Measurements from ENCODE around the gene NSD2.

Gene NSD2

GRCh38 chr4:1983053-1983845, 112.1 kb downstream of the NSD2 start:
- Histone ChIP-seq H3K4ac (ENCODE audit: low read depth, low read length) (no peak overlapping the region), H3K18ac (ENCODE audit: low read length) (no peak overlapping the region), H2AK5ac (ENCODE audit: low read length) (no peak overlapping the region), H2BK120ac (ENCODE audit: insufficient read depth, low read length, poor library complexity) (no peak overlapping the region), H3K27ac (ENCODE audit: low read depth, low read length) (no peak overlapping the region), H4K91ac (ENCODE audit: low read depth, low read length) (no peak overlapping the region), H3K36me3 (ENCODE audit: control insufficient read depth in 1 of 2, insufficient read depth in 2 of 2, low read length in 2 of 2) (peaks cover 86 to 90% of the 10 kb centered on the region in 2 experiments), H3K79me2 (ENCODE audit: control insufficient read depth, insufficient read depth, low read length, poor library complexity) (no peaks in the 10 kb centered on the region), H3K4me2 (ENCODE audit: low read length) (no peak overlapping the region), H2BK12ac (ENCODE audit: low read length) (no peak overlapping the region), H3K9me3 (ENCODE audit: insufficient read depth, low read depth, low read length) (peaks cover 2% of the 10 kb centered on the region), H4K8ac (ENCODE audit: low read depth, low read length) (no peak overlapping the region), H4K12ac (ENCODE audit: low read depth, low read length) (no peak overlapping the region), H3K27me3 (ENCODE audit: insufficient read depth, low read length) (no peaks in the 10 kb centered on the region), H3K4me3 (ENCODE audit: low read depth, low read length) (no peak overlapping the region), H2BK5ac (ENCODE audit: low read depth, low read length, poor library complexity) (no peak overlapping the region), H3K14ac (ENCODE audit: low read length) (no peak overlapping the region), H3K9ac (ENCODE audit: low read length) (no peak overlapping the region), H2AFZ (ENCODE audit: insufficient read depth, low read length, poor library complexity) (no peak overlapping the region), H3K4me1 (ENCODE audit: control insufficient read depth in 1 of 2, insufficient read depth in 2 of 2, low read length in 2 of 2) (no peaks in the 10 kb centered on the region), H3K23ac (ENCODE audit: low read length) (no peak overlapping the region), H3K79me1 (ENCODE audit: low read length) (no peaks in the 10 kb centered on the region)
- DNase-seq = no peak
- no CpG with 5 or more reads among the region's 34 CpGs for WGBS (ENCODE audit: extremely low coverage, insufficient coverage, insufficient read length)

- no peak overlapping the region for H3K18ac ChIP-seq (ENCODE audit: low read length)
- no peak overlapping the region for H3K4ac ChIP-seq (ENCODE audit: low read depth, low read length)
- H2BK12ac ChIP-seq (ENCODE audit: low read length) = no peak overlapping the region
- no peak overlapping the region for H4K8ac ChIP-seq (ENCODE audit: low read depth, low read length)
- H3K79me2 ChIP-seq (ENCODE audit: control insufficient read depth, insufficient read depth, low read length, poor library complexity) = no peaks in the 10 kb centered on the region
- H3K79me1 ChIP-seq (ENCODE audit: low read length) = no peaks in the 10 kb centered on the region
- H3K4me2 ChIP-seq (ENCODE audit: low read length) = no peak overlapping the region
- no peak for DNase-seq
- no peak overlapping the region for H4K91ac ChIP-seq (ENCODE audit: low read depth, low read length)
- H3K9me3 ChIP-seq (ENCODE audit: insufficient read depth, low read depth, low read length) = peaks cover 2% of the 10 kb centered on the region
- H3K27ac ChIP-seq (ENCODE audit: low read depth, low read length) = no peak overlapping the region
- H3K4me1 ChIP-seq (ENCODE audit: control insufficient read depth in 1 of 2, insufficient read depth in 2 of 2, low read length in 2 of 2) = no peaks in the 10 kb centered on the region
- peaks cover 82 to 85% of the 10 kb centered on the region in 2 experiments for H3K36me3 ChIP-seq (ENCODE audit: control insufficient read depth in 1 of 2, insufficient read depth in 2 of 2, low read length in 2 of 2)
- H3K14ac ChIP-seq (ENCODE audit: low read length) = no peak overlapping the region
- H2AK5ac ChIP-seq (ENCODE audit: low read length) = no peak overlapping the region
- no peaks in the 10 kb centered on the region for H3K27me3 ChIP-seq (ENCODE audit: insufficient read depth, low read length)
- H2AFZ ChIP-seq (ENCODE audit: insufficient read depth, low read length, poor library complexity) = no peak overlapping the region
- H3K4me3 ChIP-seq (ENCODE audit: low read depth, low read length) = no peak overlapping the region
- no peak overlapping the region for H4K12ac ChIP-seq (ENCODE audit: low read depth, low read length)
- no peak overlapping the region for H3K9ac ChIP-seq (ENCODE audit: low read length)
- H2BK5ac ChIP-seq (ENCODE audit: low read depth, low read length, poor library complexity) = no peak overlapping the region
- no CpG with 5 or more reads among the region's 21 CpGs for WGBS (ENCODE audit: extremely low coverage, insufficient coverage, insufficient read length)
- no peak overlapping the region for H3K23ac ChIP-seq (ENCODE audit: low read length)
- no peak overlapping the region for H2BK120ac ChIP-seq (ENCODE audit: insufficient read depth, low read length, poor library complexity)
These were observed 112.7 kb downstream of the NSD2 start for GRCh38 chr4:1983846-1984405.

- no peaks in the 10 kb centered on the region for H3K79me1 ChIP-seq (ENCODE audit: low read length)
- H3K36me3 ChIP-seq (ENCODE audit: control insufficient read depth in 1 of 2, insufficient read depth in 2 of 2, low read length in 2 of 2) = peaks cover 82 to 85% of the 10 kb centered on the region in 2 experiments
- no peak overlapping the region for H3K4me3 ChIP-seq (ENCODE audit: low read depth, low read length)
- no peak overlapping the region for H2AK5ac ChIP-seq (ENCODE audit: low read length)
- no CpG with 5 or more reads among the region's 27 CpGs for WGBS (ENCODE audit: extremely low coverage, insufficient coverage, insufficient read length)
- no peak overlapping the region for H2BK5ac ChIP-seq (ENCODE audit: low read depth, low read length, poor library complexity)
- H2AFZ ChIP-seq (ENCODE audit: insufficient read depth, low read length, poor library complexity) = no peak overlapping the region
- no peak overlapping the region for H3K9ac ChIP-seq (ENCODE audit: low read length)
- no peak for DNase-seq
- H4K8ac ChIP-seq (ENCODE audit: low read depth, low read length) = no peak overlapping the region
- no peaks in the 10 kb centered on the region for H3K4me1 ChIP-seq (ENCODE audit: control insufficient read depth in 1 of 2, insufficient read depth in 2 of 2, low read length in 2 of 2)
- H2BK12ac ChIP-seq (ENCODE audit: low read length) = no peak overlapping the region
- no peak overlapping the region for H3K27ac ChIP-seq (ENCODE audit: low read depth, low read length)
- no peak overlapping the region for H3K14ac ChIP-seq (ENCODE audit: low read length)
- no peak overlapping the region for H4K91ac ChIP-seq (ENCODE audit: low read depth, low read length)
- no peak overlapping the region for H3K23ac ChIP-seq (ENCODE audit: low read length)
- H3K4ac ChIP-seq (ENCODE audit: low read depth, low read length) = no peak overlapping the region
- H2BK120ac ChIP-seq (ENCODE audit: insufficient read depth, low read length, poor library complexity) = no peak overlapping the region
- peaks cover 2% of the 10 kb centered on the region for H3K9me3 ChIP-seq (ENCODE audit: insufficient read depth, low read depth, low read length)
- H3K4me2 ChIP-seq (ENCODE audit: low read length) = no peak overlapping the region
- no peaks in the 10 kb centered on the region for H3K79me2 ChIP-seq (ENCODE audit: control insufficient read depth, insufficient read depth, low read length, poor library complexity)
- no peak overlapping the region for H4K12ac ChIP-seq (ENCODE audit: low read depth, low read length)
- H3K18ac ChIP-seq (ENCODE audit: low read length) = no peak overlapping the region
- H3K27me3 ChIP-seq (ENCODE audit: insufficient read depth, low read length) = no peaks in the 10 kb centered on the region
These were observed 113.4 kb downstream of the NSD2 start for GRCh38 chr4:1984406-1985191.

GRCh38 chr4:1985294-1985693, 114.1 kb downstream of the NSD2 start:
- Histone ChIP-seq H3K4ac (ENCODE audit: low read depth, low read length) (no peak overlapping the region), H3K23ac (ENCODE audit: low read length) (no peak overlapping the region), H3K4me1 (ENCODE audit: control insufficient read depth in 1 of 2, insufficient read depth in 2 of 2, low read length in 2 of 2) (no peaks in the 10 kb centered on the region), H2AFZ (ENCODE audit: insufficient read depth, low read length, poor library complexity) (no peak overlapping the region), H3K4me2 (ENCODE audit: low read length) (no peak overlapping the region), H3K79me1 (ENCODE audit: low read length) (no peaks in the 10 kb centered on the region), H3K4me3 (ENCODE audit: low read depth, low read length) (no peak overlapping the region), H2BK5ac (ENCODE audit: low read depth, low read length, poor library complexity) (no peak overlapping the region), H3K14ac (ENCODE audit: low read length) (no peak overlapping the region), H3K36me3 (ENCODE audit: control insufficient read depth in 1 of 2, insufficient read depth in 2 of 2, low read length in 2 of 2) (peaks cover 83 to 84% of the 10 kb centered on the region in 2 experiments), H2BK12ac (ENCODE audit: low read length) (no peak overlapping the region), H4K8ac (ENCODE audit: low read depth, low read length) (no peak overlapping the region), H3K27ac (ENCODE audit: low read depth, low read length) (no peak overlapping the region), H4K91ac (ENCODE audit: low read depth, low read length) (no peak overlapping the region), H4K12ac (ENCODE audit: low read depth, low read length) (no peak overlapping the region), H3K18ac (ENCODE audit: low read length) (no peak overlapping the region), H2BK120ac (ENCODE audit: insufficient read depth, low read length, poor library complexity) (no peak overlapping the region), H3K27me3 (ENCODE audit: insufficient read depth, low read length) (no peaks in the 10 kb centered on the region), H3K79me2 (ENCODE audit: control insufficient read depth, insufficient read depth, low read length, poor library complexity) (no peaks in the 10 kb centered on the region), H3K9ac (ENCODE audit: low read length) (no peak overlapping the region), H3K9me3 (ENCODE audit: insufficient read depth, low read depth, low read length) (peaks cover 2% of the 10 kb centered on the region), H2AK5ac (ENCODE audit: low read length) (no peak overlapping the region)
- WGBS (ENCODE audit: extremely low coverage, insufficient coverage, insufficient read length) = no CpG with 5 or more reads among the region's 14 CpGs
- no peak for DNase-seq
